Measurements from ENCODE around the gene MRGPRG.

The MRGPRG gene

GRCh38 chr11:3205261-3206155, 13.1 kb downstream of the MRGPRG start:
- ATAC-seq (no peak), DNase-seq (no peak)
- Mint-ChIP-seq H3K27ac (no peak overlapping the region), H3K4me3 (no peak overlapping the region), H3K36me3 (ENCODE audit: low read depth) (no peaks in the 10 kb centered on the region), H3K9me3 (no peaks in the 10 kb centered on the region), H3K27me3 (peaks cover 11% of the 10 kb centered on the region), H3K4me1 (peaks cover 3% of the 10 kb centered on the region)

DNA sequence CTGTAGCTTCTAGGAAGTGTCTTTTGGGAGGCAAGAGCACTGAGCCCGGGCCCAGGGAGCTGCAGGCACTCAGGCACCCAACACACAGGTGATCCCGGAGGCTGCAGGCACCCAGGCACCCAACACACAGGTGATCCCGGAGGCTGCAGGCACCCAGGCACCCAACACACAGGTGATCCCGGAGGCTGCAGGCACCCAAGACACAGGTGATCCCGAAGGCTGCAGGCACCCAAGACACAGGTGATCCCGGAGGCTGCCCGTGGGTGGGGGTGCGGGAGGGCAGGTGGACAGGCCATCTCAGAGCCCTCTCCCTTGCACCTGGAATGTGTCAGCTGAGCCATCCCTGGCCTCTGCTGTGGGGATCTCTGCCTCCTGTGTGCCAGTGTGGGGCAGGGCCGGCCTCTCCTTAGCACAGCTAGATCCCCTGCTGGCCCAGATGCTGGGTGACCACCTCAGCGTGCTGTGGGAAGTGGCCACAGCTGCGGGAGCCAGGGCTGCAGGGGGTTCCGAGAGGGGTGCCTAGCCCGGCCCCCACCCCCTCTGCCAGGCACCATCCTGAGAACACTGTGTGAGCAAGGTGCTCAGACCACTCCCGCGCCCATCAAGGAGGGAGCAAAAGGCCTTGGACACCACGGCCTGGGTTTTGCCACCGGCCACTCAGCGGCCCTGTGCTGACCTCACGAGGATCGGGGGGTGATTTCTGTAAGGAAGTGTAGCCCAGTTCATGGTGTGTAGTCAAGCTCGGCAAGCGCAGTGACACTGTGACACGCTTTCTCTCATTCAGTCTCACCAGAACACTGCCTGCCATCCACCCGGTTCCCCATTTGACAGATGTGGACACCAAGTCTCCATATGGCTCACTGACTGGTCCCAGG, 14.2 kb downstream of the MRGPRG start:
- peaks cover 13% of the 10 kb centered on the region for H3K27me3 Mint-ChIP-seq
- DNase-seq (no peak), ATAC-seq (no peak)
- H3K9me3 Mint-ChIP-seq: no peaks in the 10 kb centered on the region
- H3K36me3 Mint-ChIP-seq (ENCODE audit: low read depth): no peaks in the 10 kb centered on the region
- H3K4me1 Mint-ChIP-seq: peaks cover 3% of the 10 kb centered on the region
- no peak overlapping the region for H3K4me3 Mint-ChIP-seq
- no peak overlapping the region for H3K27ac Mint-ChIP-seq

GRCh38 chr11:3203221-3204043, 15.2 kb downstream of the MRGPRG start:
- H3K4me1 Mint-ChIP-seq: peaks cover 3% of the 10 kb centered on the region
- ATAC-seq (no peak), DNase-seq (no peak)
- H3K4me3 Mint-ChIP-seq: no peak overlapping the region
- H3K9me3 Mint-ChIP-seq: no peaks in the 10 kb centered on the region
- peaks cover 15% of the 10 kb centered on the region for H3K27me3 Mint-ChIP-seq
- no peak overlapping the region for H3K27ac Mint-ChIP-seq
- no peaks in the 10 kb centered on the region for H3K36me3 Mint-ChIP-seq (ENCODE audit: low read depth)

GRCh38 chr11:3202759-3203158, 15.9 kb downstream of the MRGPRG start:
- peaks cover 3% of the 10 kb centered on the region for H3K4me1 Mint-ChIP-seq
- H3K9me3 Mint-ChIP-seq: no peaks in the 10 kb centered on the region
- no peaks in the 10 kb centered on the region for H3K36me3 Mint-ChIP-seq (ENCODE audit: low read depth)
- no peak overlapping the region for H3K4me3 Mint-ChIP-seq
- ATAC-seq: no peak
- peaks cover 16% of the 10 kb centered on the region for H3K27me3 Mint-ChIP-seq
- no peak for DNase-seq
- no peak overlapping the region for H3K27ac Mint-ChIP-seq

- Mint-ChIP-seq H3K27ac (no peak overlapping the region), H3K4me3 (no peak overlapping the region), H3K36me3 (ENCODE audit: low read depth) (no peaks in the 10 kb centered on the region), H3K4me1 (peaks cover 3% of the 10 kb centered on the region), H3K9me3 (no peaks in the 10 kb centered on the region), H3K27me3 (peaks cover 16% of the 10 kb centered on the region)
- no peak for ATAC-seq
- no peak for DNase-seq
Measured at GRCh38 chr11:3202305-3202704, 16.3 kb downstream of the MRGPRG start.

- ATAC-seq (no peak), DNase-seq (no peak)
- Mint-ChIP-seq H3K9me3 (no peaks in the 10 kb centered on the region), H3K27ac (no peak overlapping the region), H3K27me3 (peaks cover 16% of the 10 kb centered on the region), H3K4me3 (no peak overlapping the region), H3K36me3 (ENCODE audit: low read depth) (no peaks in the 10 kb centered on the region), H3K4me1 (peaks cover 3% of the 10 kb centered on the region)
Measured at GRCh38 chr11:3201677-3202181, 16.9 kb downstream of the MRGPRG start.

- Mint-ChIP-seq H3K9me3 (no peaks in the 10 kb centered on the region), H3K27me3 (peaks cover 16% of the 10 kb centered on the region), H3K36me3 (ENCODE audit: low read depth) (no peaks in the 10 kb centered on the region), H3K4me1 (peaks cover 3% of the 10 kb centered on the region), H3K27ac (no peak overlapping the region), H3K4me3 (no peak overlapping the region)
- ATAC-seq (no peak), DNase-seq (no peak)
Measured at GRCh38 chr11:3201112-3201581, 17.5 kb downstream of the MRGPRG start.

- Mint-ChIP-seq H3K36me3 (ENCODE audit: low read depth) (no peaks in the 10 kb centered on the region), H3K4me1 (peaks cover 3% of the 10 kb centered on the region), H3K9me3 (no peaks in the 10 kb centered on the region), H3K4me3 (no peak overlapping the region), H3K27me3 (peaks cover 16% of the 10 kb centered on the region), H3K27ac (no peak overlapping the region)
- ATAC-seq: no peak
- no peak for DNase-seq
Measured at GRCh38 chr11:3200388-3201111, 18.1 kb downstream of the MRGPRG start.

DNA sequence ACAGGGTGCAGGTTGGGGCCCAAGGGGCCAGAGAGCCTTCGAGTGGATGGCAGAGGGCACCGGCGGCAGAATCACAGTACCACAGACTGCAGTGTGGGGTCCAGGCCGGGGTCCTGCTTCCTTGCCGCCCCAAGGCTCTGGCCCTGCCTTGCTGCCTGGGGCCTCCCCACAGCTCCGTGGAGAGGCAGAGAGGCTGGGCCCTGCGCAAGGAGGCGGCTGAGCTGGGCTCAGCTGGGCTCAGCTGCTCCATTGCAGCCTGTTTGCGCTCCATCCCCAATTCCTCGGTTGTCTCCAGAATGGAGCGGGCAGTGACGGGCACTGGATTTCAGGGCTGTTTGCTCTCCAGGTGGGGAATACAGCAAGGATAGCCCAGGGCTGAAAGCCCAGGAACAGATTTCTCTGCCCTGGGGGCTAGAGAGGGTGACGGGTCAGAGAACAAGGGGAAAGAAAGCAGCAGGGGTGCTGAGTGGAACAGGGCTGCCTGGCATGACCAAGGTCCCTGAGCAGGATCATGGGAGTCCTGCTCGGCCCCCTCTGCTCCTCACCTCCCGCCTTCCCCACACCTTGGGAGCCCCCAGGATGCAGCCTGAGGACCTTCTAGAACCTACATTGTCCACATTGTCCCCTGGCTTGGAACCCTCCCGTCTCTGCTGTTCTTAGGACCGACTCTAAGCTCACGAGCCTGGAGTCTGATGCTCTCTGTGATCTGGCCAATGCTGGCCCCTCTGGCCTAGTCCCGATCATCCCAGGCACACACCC, 18.9 kb downstream of the MRGPRG start:
- H3K4me1 Mint-ChIP-seq: peaks cover 3% of the 10 kb centered on the region
- DNase-seq (no peak), ATAC-seq (no peak)
- no peaks in the 10 kb centered on the region for H3K36me3 Mint-ChIP-seq (ENCODE audit: low read depth)
- no peak overlapping the region for H3K27ac Mint-ChIP-seq
- no peak overlapping the region for H3K4me3 Mint-ChIP-seq
- H3K9me3 Mint-ChIP-seq: no peaks in the 10 kb centered on the region
- H3K27me3 Mint-ChIP-seq: peaks cover 16% of the 10 kb centered on the region

DNA sequence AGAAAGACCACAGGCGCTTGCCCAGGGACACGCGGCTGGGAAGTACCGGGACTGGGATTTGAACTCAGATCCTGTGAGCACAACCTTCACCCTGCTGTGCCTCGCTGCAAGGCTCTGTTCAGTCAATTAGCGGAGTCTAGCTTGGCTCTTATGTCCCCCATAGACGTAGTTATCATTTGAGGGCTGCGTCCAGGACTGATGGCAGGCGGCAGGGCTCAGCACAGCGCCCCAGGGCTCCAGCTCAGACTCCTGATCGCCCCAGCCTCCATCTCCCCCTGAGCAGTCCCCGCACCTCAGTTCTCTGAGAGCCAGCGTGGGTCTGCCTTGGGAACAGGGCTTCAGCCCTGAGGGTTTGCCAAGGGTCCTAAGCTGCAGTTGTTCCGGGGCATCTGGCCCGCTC, 19.8 kb downstream of the MRGPRG start:
- no peak for ATAC-seq
- Mint-ChIP-seq H3K4me3 (no peak overlapping the region), H3K27me3 (peaks cover 16% of the 10 kb centered on the region), H3K27ac (no peak overlapping the region), H3K36me3 (ENCODE audit: low read depth) (no peaks in the 10 kb centered on the region), H3K4me1 (peaks cover 3% of the 10 kb centered on the region), H3K9me3 (no peaks in the 10 kb centered on the region)
- DNase-seq: no peak

- H3K27ac Mint-ChIP-seq: no peak overlapping the region
- H3K4me3 Mint-ChIP-seq: no peak overlapping the region
- peaks cover 14% of the 10 kb centered on the region for H3K27me3 Mint-ChIP-seq
- H3K4me1 Mint-ChIP-seq: peaks cover 3% of the 10 kb centered on the region
- no peak for DNase-seq
- no peak for ATAC-seq
- H3K9me3 Mint-ChIP-seq: no peaks in the 10 kb centered on the region
- H3K36me3 Mint-ChIP-seq (ENCODE audit: low read depth): no peaks in the 10 kb centered on the region
Measured at GRCh38 chr11:3197878-3198528, 20.6 kb downstream of the MRGPRG start.

DNA sequence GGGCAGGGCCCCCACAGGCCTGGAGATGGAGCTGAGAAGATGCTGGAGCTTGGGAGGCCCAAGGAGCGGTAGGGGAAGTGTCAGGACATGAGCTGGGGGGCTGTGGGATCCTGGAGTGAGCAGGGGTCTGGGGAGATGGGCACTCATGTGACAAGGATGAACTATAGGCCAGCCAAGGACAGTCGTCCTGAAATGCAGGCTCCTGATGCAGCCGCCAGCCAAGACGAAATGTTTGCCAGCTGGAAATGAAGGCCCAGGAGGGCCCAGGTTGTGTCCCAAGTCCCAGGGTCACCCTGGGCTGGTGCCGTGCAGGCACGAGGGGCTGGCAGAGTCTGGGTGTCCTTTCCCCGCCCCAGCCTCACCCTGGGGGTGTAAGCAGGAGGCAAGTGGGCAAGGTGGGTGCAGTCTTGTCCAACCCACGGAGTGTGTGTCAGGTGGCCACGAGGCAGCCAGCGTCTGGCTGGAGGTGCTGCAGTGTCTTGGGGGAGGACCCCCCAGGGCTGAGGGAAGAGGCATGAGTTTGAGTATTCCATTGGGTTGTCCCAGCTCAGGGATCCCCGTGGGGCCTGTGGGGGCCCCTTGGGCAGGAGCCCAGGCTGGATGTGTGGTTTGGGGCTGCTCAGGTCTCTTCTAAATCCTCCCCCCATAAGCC, 21.4 kb downstream of the MRGPRG start:
- no peak overlapping the region for H3K4me3 Mint-ChIP-seq

More for the DNA sequence above, 21.4 kb downstream of the MRGPRG start:
- Mint-ChIP-seq H3K27ac (no peak overlapping the region), H3K4me1 (no peaks in the 10 kb centered on the region), H3K36me3 (ENCODE audit: low read depth) (no peaks in the 10 kb centered on the region), H3K27me3 (peaks cover 8% of the 10 kb centered on the region), H3K9me3 (no peaks in the 10 kb centered on the region)
- DNase-seq (no peak), ATAC-seq (no peak)
